Vagina (tissue), 2 donors: ENCODE measurements around the gene SF3B6. TPM values are rescaled to one million over a fixed set of nuclear protein-coding genes. Genes with fewer than 3 reads are reported as not detected.

Source experiments
- DNase-seq, 2 donors: peaks; one replicate each; pipeline ENCODE4 v3.0.0-alpha.2; 2017; ENCODE audit errors: extremely low spot score in 2 of 2
- H3K27ac ChIP-seq: fragments of 200-600 bp; sonication (generic); one replicate; pipeline ENCODE4 v1.5.1; 2019
- H3K27me3 ChIP-seq: fragments of 200-600 bp; sonication (generic); one replicate; pipeline ENCODE4 v1.5.1; 2019
- H3K36me3 ChIP-seq, 2 donors: fragments of 200-600 bp; sonication (generic); one replicate each; pipeline ENCODE4 v1.5.1; 2017 to 2019
- H3K4me1 ChIP-seq: fragments of 200-600 bp; sonication (generic); one replicate; pipeline ENCODE4 v1.5.1; 2019
- H3K4me3 ChIP-seq, 2 donors: fragments of 200-600 bp; sonication (generic); 1 replicate in 1 of 2; 2 replicates in 1 of 2; pipeline ENCODE4 v1.5.1; 2016 to 2019
- H3K9me3 ChIP-seq: fragments of 200-600 bp; sonication (generic); one replicate; pipeline ENCODE4 v1.5.1; 2019
- POLR2A ChIP-seq, 2 donors: fragments of 450-650 bp; IDR thresholded peaks; one replicate each; pipeline ENCODE4 v1.6.1; 2017; ENCODE audit warnings: antibody characterized with exemption in 2 of 2, mild to moderate bottlenecking in 2 of 2, moderate library complexity in 2 of 2
- POLR2AphosphoS5 ChIP-seq, 2 donors: sonication (generic); formaldehyde crosslinking; IDR thresholded peaks; one replicate each; pipeline ENCODE4 v1.9.0; 2017; ENCODE audit warnings: antibody characterized with exemption in 2 of 2, mild to moderate bottlenecking in 2 of 2, low read depth in 1 of 2; ENCODE audit not compliant: insufficient read depth in 1 of 2
- intact Hi-C: fragments of 100-400 bp; cut with DNase I; formaldehyde crosslinking; loops from one replicate; pipeline ENCODE4 v1.15.1; 2023
- total RNA-seq: library from RNA; depleted of rRNA; stranded (reverse); fragments of >200 nt; gene quantifications from one replicate; pipeline ENCODE4 v1.2.3, GENCODE V29; 2016
- TF ChIP-seq, protein P1 (sequence below), 3 experiments: fragments of 450-650 bp in 2 of 3; fragments of 200-600 bp in 1 of 3; sonication (generic) in 1 of 3; IDR thresholded peaks; one replicate each; pipeline ENCODE4 v1.5.1; 2017 to 2019; ENCODE audit warnings: antibody characterized with exemption in 3 of 3, mild to moderate bottlenecking in 2 of 3, moderate library complexity in 2 of 3

The SF3B6 gene
- total RNA-seq, 1 donor from 2014 or later, result 82.3 TPM

DNA sequence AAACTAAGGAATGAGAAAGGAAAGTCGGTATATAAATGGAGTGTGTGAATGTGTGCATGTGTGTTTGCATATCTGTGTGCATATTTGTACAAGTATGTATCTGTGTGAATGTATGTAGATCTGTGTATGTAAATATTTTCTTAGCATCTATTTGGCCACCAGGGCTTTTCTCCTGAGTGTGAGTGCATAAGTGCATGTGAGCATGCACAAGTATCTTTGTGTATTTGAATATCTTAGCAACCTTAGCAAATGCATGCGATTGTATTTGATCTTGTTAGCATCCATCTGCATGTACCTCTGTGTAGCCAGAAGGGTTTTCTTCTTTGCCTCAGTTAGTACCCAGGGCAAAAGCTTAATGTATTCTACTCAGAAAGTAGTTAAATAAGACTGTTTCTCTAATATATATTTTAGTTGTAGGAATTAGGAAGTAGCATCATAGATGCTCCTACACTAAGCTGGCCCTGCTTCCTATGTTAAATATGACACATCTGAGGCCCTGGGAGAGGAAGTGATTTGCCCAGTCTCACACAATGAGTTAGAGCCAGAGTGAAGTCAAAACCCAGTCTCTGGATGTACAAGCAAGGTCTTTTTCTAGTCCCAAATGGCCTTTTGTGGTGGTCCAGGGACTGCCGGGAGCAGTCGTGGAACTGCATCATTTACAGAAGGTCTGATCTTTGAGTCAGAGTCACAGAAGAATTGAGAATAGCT is 17.4 kb downstream of the SF3B6 start:
- Histone ChIP-seq H3K4me1 (no peaks in the 10 kb centered on the region), H3K36me3 (no peaks in the 10 kb centered on the region), H3K9me3 (no peaks in the 10 kb centered on the region), H3K4me3 (no peak overlapping the region), H3K27me3 (no peaks in the 10 kb centered on the region), H3K27ac (no peak overlapping the region)
- DNase-seq, result no peak
- intact Hi-C loops, result no loop called here
- TF ChIP-seq, protein P1, sequence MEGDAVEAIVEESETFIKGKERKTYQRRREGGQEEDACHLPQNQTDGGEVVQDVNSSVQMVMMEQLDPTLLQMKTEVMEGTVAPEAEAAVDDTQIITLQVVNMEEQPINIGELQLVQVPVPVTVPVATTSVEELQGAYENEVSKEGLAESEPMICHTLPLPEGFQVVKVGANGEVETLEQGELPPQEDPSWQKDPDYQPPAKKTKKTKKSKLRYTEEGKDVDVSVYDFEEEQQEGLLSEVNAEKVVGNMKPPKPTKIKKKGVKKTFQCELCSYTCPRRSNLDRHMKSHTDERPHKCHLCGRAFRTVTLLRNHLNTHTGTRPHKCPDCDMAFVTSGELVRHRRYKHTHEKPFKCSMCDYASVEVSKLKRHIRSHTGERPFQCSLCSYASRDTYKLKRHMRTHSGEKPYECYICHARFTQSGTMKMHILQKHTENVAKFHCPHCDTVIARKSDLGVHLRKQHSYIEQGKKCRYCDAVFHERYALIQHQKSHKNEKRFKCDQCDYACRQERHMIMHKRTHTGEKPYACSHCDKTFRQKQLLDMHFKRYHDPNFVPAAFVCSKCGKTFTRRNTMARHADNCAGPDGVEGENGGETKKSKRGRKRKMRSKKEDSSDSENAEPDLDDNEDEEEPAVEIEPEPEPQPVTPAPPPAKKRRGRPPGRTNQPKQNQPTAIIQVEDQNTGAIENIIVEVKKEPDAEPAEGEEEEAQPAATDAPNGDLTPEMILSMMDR (IDR thresholded peaks at IDR 0.05), result no peak
- TF ChIP-seq POLR2A (IDR thresholded peaks at IDR 0.05) (no peak), POLR2AphosphoS5 (IDR thresholded peaks at IDR 0.05; ENCODE audit: insufficient read depth in 1 of 2, low read depth in 1 of 2) (no peak)

DNA sequence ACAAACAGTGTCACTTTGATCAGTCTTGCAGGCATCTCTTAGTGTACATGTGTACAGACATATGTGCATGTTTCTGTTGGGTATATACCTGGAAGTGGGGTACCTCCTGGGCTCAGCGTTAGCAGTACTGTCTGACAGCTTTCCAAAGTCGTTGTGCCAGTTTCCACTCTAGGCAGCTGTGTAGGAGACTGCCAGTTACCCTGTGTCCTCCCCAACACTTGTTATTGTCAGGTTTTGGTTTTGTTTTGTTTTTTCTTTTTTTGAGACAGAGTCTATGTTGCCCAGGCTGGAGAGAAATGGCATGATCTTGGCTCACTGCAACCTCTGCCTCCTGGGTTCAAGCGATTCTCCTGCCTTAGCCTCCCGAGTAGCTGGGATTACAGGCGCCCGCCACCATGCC is 20.4 kb downstream of the SF3B6 start:
- H3K36me3 ChIP-seq, result no peaks in the 10 kb centered on the region
- H3K27me3 ChIP-seq, result no peaks in the 10 kb centered on the region
- TF ChIP-seq, protein P1 (IDR thresholded peaks at IDR 0.05), result no peak
- TF ChIP-seq POLR2A (IDR thresholded peaks at IDR 0.05) (no peak), POLR2AphosphoS5 (IDR thresholded peaks at IDR 0.05; ENCODE audit: insufficient read depth in 1 of 2, low read depth in 1 of 2) (no peak)

DNA sequence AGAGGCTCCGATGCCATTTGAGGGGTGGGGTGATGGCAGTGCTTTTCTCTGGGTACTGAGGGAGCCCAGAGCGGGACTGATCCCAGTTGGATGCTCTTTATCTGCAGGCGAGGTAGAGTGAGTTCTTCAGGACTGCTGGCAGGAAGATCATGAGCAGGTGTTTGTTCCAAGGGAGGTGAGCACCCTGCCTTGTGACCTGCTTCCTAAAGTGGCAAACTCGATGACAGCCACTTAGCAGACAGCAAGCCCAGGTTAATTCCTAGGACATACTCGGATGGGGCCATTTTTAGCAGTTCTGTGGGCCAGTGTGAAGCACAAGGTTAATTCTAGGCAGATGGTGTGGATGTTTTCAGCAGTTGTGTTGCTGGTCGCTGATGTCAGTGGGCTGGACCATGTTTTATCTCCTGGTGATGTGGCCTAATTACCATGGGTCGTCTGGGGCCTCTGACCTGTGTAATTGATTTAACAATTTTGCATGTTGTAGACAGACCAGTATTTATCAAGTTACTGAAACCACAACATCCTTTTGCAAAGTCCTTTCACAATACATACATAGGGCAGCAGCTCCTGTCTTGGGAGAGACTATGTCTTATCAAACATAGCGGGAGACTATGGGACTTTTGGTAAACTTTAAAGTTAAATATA is 21.6 kb downstream of the SF3B6 start:
- TF ChIP-seq POLR2A (IDR thresholded peaks at IDR 0.05), result no peak
- TF ChIP-seq, protein P1 (IDR thresholded peaks at IDR 0.05), result no peak
- TF ChIP-seq POLR2AphosphoS5 (IDR thresholded peaks at IDR 0.05; ENCODE audit: insufficient read depth in 1 of 2, low read depth in 1 of 2), result no peak
- intact Hi-C loops, result no loop called here
- no peak for DNase-seq
- Histone ChIP-seq H3K27me3 (no peaks in the 10 kb centered on the region), H3K4me1 (peaks cover 11% of the 10 kb centered on the region), H3K9me3 (no peaks in the 10 kb centered on the region), H3K27ac (no peak overlapping the region), H3K4me3 (no peak overlapping the region), H3K36me3 (no peaks in the 10 kb centered on the region)

More for the DNA sequence above, 20.4 kb downstream of the SF3B6 start:
- Histone ChIP-seq H3K27ac (no peak overlapping the region), H3K4me3 (no peak overlapping the region), H3K4me1 (peaks cover under 1% of the 10 kb centered on the region), H3K9me3 (no peaks in the 10 kb centered on the region)
- intact Hi-C loops, result no loop called here
- DNase-seq, result no peak

DNA sequence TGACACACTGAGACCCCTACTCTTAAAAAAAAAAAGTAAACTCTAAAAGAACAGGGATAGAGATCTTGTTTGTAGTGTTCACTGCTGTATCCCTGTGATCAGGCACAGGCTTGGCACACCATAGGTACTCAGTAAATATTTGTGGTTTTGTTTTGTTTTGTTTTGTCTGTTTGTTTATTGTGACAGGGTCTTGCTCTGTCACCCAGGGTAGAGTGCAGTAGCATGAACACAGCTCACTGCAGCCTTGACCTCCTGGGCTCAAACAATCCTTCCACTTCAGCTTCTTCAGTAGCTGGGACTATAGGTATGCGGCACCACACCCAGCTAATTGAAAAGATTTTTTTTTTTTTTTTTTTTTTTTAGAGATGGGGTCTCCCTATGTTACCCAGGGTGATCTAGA is 23.2 kb downstream of the SF3B6 start:
- Histone ChIP-seq H3K4me3 (no peak overlapping the region), H3K4me1 (peaks cover 20% of the 10 kb centered on the region), H3K27me3 (no peaks in the 10 kb centered on the region), H3K9me3 (no peaks in the 10 kb centered on the region), H3K27ac (no peak overlapping the region), H3K36me3 (no peaks in the 10 kb centered on the region)
- TF ChIP-seq POLR2A (IDR thresholded peaks at IDR 0.05) (no peak), POLR2AphosphoS5 (IDR thresholded peaks at IDR 0.05; ENCODE audit: insufficient read depth in 1 of 2, low read depth in 1 of 2) (no peak)
- TF ChIP-seq, protein P1 (IDR thresholded peaks at IDR 0.05), result no peak
- intact Hi-C loops, result no loop called here
- DNase-seq, result no peak

DNA sequence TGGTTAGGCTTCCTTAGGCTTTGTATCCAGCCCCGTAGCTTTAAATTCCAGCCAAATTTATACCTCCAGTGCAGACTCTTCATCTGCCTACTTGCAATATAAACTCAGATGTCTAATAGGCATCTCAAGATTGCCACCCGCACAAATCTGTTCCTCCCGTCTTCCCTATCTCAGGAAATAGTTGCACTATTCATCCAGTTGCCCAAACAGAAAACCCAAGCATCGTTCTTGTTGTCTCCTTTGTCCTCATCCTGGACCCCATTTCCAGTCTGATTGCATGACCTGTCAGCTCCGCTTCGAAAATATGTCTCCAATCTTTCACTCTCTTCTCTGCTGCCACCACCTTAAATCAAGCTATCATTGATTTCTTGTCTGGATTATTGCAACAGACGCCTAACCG is 24.3 kb downstream of the SF3B6 start:
- Histone ChIP-seq H3K9me3 (no peaks in the 10 kb centered on the region), H3K27me3 (no peaks in the 10 kb centered on the region), H3K27ac (no peak overlapping the region), H3K4me3 (no peak overlapping the region), H3K36me3 (no peaks in the 10 kb centered on the region), H3K4me1 (peaks cover 24% of the 10 kb centered on the region)
- DNase-seq, result no peak
- TF ChIP-seq POLR2AphosphoS5 (IDR thresholded peaks at IDR 0.05; ENCODE audit: insufficient read depth in 1 of 2, low read depth in 1 of 2) (no peak), POLR2A (IDR thresholded peaks at IDR 0.05) (no peak)
- TF ChIP-seq, protein P1 (IDR thresholded peaks at IDR 0.05), result no peak
- intact Hi-C loops, result no loop called here
